Measurements from ENCODE around the gene BICRA.

Gene BICRA

DNA sequence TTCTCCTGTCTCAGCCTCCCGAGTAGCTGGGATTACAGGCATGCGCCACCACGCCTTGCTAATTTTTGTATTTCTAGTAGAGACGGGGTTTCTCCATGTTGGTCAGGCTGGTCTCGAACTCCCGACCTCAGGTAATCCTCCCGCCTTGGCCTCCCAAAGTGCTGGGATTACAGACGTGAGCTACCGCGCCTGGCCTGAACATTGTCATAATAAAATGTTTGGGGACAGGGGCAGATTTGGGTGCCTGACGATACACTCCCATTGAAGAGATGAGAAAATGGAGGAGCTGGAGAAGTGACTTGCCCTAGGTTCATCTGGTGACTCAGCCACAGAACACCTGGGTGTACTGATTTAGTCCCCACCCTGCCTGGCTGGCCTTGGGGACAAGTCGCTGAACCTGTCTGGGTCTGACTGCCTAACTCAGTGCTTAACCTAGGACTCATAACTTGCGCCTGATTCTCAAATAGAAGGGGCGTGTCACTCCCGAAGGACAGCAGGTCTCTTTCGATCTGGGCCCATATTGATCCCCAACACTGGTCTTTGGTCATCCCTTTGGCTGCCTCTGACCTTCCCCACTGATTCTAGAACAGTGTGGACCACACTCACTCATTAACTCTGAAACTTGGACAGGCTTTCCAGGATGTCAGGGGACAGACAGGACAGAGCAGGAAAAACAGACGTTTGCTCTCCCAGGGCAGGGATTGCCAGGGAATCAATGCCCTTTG is 7.6 kb upstream of the BICRA start:
- no peak for DNase-seq

DNA sequence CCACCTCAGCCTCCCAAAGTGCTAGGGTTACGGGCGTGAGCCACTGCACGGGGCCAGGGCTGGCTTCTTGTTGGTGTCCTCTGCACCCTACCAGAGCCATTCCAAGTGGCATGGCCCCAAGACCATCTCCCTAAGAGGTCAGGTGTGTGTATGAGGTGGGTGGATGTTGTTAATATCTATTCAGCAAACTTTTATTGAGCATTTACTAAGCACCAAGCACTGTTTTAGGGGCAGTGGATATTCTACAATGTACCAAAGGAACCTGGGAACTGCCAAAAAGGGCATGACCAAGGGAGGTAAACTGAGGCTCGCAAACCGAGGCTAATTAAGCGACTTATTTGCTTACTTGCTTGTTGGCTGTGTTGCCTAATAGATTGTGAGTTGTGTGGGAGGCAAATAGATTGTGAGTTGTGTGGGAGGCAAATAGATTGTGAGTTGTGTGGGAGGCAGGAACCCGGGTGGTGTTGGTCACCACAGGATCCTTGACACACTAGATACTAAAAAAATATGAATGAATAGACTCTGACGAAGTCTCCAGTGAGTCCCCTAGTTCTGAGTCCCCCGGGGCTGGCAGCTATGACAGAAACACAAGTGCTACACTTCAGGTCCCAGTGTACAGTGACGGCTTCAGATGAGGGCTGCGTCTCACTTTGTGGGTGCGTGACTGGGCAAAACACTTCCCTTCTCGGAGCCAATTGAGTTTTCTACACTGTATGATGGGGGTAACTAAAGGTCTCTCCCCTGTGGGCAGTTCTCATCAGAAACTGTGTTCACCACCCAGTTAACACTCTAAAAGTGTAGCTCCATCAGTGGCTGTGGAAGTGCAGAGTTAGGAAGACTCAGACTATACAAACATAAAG is 5.0 kb upstream of the BICRA start:
- DNase-seq, result no peak

DNA sequence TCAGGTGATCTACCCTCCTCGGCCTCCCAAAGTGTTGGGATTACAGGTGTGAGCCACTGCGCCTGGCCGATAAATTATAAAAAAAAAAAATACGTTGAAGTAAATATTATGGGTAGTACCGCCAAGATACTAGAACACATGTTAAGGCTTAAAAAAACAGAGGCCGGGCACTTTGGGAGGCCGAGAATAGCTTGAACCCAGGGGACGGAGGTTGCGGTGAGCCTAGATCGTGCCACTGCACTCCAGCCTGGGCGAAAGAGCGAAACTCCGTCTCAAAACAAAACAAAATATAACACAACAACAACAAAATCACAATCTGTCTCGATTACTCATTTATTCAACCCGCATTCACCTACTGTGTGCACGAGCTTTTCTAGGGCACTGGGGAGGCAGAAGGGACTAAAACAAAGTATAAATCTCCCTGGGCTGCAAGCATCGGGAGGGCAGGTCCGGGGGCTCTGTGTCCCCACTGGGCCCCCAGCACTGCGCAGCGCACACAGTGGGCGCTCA is 1.3 kb upstream of the BICRA start:
- DNase-seq, result no peak

DNA sequence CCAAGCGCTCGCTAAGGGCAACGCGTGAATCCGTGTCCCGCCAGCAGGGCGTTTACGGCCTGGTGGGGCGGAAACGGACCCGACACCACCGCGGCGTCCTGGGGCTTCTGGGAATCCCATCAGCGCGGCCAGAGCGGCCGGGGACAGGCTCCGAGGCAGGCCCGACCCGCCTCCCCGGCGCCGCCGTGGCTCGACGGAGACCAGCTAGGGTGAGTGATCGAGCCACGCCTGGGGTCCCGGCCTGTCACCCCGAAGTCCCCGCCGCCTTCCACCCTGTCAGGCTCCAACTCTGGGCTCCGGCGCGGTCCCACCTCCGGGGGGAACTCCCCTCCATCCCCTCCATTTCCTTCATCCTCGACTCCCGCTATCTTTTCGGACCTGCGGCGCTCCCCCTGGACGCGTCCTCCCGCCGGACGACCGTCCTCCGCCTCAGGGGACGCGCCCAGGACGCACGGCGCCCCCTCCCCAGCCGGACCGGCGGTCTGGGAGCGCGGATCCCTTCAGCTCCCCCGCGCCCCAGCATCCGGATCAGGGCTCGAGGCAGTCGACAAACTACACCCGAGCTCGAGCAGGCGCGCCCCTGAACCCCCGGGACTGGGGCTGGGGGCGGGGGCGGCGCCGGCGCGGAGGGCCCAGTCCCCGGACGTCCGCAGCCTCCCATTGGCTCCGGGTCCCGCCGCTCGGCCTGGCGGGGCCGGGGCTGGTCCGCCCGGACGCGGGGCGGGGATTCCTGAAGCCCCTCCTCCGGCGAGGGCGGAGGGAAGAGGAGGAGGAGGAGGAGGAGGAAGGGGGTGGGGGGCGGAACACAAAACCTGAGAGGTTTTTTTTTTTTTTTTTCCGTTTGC is 638 bp upstream of the BICRA start:
- peak; percentile 86 to 93 for DNase-seq

DNA sequence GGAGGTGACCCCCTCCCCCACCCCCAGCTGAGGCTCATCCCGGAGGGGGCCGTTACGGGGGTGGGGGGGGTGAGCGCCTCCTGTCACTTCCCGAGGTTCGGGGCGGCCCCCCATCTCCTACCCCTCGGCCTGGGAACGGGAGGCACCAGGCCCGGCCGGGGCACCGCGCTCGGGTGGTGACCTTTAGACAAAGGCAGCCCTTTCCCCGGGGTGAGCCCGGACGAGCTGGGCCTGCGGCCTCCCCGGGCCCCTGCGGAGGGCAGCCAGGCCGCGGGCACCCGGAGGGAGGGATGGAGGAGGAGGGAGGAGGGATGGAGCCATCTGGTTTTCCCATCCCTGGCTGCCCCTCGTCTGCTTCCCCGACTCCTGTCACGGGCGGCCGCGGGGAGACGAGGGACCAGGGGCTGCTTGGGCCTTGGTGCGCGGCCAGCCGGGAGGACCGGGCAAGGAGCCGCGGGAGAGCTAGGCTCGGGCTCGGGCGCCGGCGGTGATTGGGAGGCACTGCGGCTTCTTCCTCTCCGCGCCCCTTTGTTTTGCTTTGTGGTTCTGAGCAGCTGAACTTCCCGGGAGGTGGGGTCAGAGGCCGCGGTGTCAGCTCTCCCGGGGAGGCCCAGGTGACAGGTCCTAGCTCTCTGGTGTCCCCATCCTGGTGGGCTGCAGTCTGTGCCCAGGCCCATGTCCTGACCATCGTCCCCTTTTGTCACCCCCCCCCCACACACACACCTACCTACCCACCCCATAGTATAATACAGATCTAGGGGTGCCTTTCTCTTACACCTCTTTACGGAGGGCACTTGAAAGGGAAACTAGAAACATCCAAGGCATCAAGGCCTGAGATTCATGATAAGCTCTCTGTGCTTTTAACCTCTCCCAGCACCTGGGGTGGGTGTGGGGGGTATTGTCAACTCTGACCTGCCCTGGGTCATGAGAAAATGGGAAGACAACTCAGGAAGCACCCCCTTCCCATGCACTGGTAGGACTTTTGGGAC is 1.3 kb downstream of the BICRA start:
- DNase-seq, result peak in 1 of 2 experiments; percentile 52

DNA sequence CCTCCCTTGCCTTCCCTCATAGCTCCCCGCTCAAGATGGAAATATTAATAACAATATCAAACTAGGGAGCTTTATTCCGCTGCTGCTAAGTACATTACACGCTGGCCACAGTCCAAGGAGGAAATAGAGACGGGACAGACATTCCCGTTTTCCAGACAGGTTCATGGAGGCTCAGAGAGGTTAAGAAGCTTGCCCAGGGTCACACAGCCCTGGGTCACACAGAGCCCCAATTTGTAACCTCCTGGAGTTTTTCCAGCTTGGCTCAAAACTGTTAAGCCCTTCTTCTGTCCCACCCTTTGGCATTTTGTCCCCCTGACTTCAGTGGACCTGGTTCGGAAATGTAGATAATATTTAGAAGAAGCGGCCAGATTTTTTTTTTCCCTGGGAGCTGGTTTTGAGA is 2.0 kb downstream of the BICRA start:
- no peak for DNase-seq

DNA sequence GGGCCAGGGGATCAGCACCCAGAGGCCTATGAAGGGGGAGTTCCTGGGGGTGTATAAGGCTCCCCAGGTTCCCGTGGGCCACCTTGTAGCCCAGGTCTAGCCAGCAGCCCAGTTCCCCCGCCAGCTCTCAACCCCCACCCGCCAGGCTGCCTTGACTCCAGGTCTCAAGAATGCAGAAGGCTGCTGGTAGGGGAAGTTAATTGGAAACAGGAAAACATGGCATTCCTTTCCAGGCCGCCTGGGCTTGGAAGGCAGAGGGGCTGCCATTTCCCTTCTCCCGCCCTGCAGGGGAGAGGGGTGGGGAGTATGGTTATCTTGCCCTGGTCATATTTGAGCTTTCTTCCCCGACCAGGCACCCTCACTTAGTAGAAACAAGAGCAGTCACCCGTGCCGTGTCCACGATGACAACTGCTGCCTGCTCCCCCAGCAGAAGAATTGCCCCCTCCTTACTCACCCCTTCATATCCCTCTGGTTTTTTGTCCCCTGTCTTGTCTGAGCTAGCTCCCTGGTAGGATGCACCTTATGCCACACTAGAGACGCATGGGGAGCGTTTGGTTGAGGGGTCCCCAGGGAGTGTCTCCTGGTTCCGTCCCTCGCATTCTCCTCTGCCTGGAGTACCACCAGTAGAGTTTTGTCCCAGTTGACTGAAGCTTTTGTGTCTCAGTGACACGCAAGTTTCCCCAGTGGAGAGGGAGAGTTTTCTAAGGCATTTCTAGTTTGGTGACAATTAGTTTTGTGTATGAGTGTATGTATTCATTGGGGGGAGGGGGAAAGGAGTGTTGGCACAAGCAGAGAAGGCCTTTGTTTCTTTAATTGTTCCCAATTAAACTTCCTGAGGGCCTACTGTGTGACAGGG is 4.5 kb downstream of the BICRA start:
- no peak for DNase-seq

DNA sequence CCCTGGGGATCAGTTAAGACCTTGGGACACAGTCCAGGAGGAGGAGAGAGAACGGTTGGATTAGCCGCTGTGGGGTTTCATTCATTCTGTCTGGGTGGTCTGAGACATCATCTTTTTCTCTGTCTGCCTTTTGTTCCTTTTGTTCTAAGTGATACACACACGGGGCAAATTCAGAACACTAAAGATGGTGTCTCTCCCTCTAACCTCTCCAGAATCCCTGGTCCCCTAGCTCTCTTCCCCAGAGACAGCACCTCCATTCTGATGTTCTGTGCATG is 5.0 kb downstream of the BICRA start:
- no peak for DNase-seq

DNA sequence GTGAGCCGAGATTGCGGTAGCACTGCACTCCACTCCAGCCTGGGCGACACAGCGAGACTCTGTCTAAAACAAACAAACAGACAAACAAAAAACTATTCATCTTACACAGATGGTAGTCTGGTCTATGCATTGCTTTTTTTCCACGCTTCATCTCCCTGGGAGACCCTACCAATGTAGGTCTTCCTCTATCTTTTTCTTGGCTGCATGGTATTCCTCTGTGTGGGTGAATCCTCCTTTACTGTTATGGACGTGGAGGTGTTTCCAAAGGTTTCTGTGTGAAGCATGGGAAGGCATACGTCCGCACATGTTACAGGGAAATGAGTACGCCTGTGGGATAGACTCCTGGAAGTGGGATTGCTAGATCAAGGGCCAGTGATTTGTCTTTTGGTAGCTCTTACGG is 5.6 kb downstream of the BICRA start:
- DNase-seq, result no peak

DNA sequence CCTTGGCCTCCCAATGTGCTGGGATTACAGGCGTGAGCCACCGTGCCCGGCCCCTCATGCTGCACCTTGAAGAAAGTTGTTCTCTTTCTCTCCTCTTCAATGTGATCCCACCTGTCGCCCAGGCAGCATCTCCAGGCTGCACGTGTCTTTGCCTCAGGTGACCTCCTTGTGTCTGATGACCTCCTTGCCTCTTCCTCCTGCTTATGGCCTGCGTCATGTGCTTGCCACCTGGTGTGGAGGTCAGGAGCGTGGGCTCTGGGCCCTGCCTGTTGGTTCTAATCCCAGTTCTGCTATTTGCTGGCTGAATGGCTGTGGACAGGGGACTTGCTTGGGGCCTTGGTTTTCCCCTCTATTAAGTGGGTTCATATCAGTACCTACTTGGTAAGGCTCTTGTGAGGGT is 6.3 kb downstream of the BICRA start:
- no peak for DNase-seq

DNA sequence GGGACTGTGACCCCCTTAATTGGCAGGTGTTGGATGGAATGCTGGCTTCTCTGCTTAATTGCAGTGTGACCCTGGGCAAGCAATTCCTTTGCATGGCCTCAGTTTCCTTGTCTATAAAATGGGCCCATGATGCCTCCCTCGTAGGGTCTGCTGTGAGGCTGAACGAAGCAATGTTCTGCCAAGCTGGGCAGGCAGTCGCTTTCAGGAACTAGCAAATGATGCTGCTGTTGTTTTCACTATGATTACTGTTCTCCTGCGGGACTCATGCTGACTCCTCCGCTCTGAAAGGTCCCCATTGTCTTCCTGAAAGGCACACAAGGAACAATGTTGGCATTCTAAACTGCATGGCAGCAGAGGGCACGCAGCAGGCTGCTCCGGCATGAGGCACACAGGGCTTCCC is 6.8 kb downstream of the BICRA start:
- no peak for DNase-seq

DNA sequence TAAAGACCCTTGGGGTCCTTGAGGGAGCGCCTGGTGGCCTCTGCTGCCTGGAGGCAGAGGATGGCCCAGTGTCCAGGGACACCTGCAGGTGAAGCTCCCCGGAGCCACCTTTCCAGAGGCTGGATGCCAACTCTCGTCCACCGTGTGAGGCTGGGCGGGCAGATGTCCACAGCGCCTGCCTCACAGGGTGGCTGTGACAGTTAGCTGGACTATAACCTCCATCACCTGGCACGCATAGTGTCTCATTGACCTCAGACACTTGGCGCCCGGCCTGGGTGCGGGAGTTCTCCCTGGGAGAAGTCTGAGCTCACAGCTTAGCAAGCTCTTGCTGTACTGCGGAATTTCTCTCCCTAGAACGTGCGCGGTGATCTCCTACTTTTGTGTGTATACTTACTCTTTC is 9.8 kb downstream of the BICRA start:
- no peak for DNase-seq

DNA sequence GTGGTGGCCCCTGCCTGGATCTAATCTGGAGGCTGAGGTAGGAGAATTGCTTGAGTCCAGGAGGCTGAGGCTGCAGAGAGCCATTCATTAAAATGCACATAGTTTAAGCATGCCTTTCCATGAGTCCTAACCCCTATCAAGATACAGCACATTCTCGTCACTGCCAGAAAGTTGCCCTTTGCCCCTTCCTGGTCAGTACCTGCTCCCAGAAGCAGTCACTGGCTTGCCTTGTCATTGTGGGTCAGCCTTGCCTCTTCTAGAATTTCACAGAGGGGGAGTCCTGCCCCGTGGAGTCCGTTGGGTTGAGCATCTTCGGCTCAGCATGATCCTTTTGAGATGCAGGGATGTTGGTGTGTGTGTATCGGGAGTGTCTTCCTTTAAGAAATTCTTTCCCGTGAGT is 10.8 kb downstream of the BICRA start:
- DNase-seq, result no peak

DNA sequence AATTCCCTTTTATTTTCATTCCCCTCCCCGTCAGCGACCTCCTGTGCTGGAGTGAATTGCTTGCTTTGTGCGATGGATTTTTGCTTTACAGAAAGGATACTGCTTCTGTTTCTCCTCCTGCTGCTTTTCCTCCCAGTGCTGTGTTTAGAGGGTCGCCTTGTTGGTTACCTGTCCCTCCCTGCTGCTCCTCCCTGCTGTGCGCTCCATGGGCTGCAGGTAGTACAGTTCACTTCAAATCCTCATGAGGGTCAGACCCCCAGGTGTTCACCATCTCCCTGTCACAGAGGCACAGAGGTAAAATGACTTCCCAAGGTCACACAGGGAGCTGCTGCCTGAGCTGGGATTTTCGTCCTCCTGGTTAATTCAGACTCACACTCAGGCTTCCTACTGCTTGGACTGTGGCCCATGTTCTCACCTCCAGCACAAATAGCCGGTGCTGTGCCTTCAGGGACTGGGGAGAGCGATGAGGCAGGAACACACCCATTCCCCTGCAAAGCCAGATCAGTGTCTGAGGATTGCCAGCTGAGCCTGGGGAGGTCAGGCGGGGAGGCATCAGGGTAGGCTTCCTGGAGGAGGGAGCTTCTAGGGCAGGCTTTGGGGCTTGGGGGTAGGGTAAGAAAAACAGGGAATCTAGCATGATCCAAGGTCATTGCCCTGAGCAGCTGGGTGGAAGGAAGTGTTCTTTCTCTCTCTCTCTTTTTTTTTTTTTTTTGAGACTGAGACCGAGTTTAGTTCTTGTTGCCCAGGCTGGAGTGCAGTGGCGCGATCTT is 14.4 kb downstream of the BICRA start:
- no peak for DNase-seq

DNA sequence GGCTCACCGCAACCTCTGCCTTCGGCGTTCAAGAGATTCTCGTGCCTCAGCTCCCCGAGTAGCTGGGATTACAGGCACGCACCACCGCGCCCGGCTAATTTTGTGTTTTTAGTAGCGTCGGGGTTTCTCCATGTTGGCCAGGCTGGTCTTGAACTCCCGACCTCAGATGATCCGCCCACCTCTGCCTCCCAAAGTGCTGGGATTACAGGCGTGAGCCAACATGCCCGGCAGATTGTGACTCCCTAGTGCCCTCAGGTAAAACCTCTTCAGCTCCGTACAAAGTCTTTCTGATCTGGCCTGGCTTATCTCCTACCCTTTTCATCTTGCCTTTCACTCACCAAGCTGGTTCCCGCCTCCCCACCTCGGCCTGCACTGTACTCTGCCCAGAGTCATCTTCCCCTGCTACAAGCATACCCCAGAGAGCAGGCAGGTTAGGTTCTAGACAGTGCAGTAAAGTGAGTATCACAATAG is 15.0 kb downstream of the BICRA start:
- DNase-seq, result peak in 1 of 2 experiments; percentile 12

DNA sequence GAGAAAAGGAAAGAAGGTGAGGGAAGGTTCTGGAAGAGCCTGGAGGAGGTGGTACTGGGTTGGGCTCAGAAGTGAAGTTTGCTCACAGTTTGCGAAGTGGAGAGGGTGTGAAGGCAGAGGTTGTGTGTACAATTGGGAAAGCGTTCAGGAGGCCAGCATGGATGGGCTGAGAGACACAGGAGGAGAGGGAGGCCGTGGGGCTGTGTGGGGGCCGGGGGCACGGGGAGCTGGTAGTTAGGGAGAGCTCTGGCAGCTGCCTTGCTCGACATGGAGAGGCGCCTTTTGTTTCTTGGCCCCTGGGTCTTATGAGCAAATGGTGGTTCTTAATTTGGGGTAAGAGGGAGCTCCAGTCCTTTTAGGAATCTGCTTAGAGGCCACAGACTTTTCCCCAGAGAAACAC is 16.7 kb downstream of the BICRA start:
- no peak for DNase-seq

DNA sequence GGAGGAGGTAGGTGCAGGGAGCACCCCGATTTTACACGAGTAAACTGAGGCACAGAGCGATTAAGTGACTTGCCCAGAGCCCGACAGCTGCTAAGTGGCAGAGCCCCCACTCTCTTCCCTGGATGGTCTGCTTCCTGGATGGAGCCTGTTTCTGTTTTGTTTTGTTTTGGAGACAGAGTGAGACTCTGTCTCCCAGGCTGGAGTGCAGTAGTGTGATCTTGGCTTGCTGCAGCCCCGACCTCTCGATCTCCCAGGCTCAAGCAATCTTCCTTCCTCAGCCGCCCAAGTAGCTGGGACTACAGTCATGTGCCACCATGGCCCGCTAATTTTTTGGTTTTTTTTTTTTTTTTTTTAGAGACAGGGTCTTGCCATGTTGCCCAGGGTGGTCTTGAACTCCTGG is 17.3 kb downstream of the BICRA start:
- no peak for DNase-seq

DNA sequence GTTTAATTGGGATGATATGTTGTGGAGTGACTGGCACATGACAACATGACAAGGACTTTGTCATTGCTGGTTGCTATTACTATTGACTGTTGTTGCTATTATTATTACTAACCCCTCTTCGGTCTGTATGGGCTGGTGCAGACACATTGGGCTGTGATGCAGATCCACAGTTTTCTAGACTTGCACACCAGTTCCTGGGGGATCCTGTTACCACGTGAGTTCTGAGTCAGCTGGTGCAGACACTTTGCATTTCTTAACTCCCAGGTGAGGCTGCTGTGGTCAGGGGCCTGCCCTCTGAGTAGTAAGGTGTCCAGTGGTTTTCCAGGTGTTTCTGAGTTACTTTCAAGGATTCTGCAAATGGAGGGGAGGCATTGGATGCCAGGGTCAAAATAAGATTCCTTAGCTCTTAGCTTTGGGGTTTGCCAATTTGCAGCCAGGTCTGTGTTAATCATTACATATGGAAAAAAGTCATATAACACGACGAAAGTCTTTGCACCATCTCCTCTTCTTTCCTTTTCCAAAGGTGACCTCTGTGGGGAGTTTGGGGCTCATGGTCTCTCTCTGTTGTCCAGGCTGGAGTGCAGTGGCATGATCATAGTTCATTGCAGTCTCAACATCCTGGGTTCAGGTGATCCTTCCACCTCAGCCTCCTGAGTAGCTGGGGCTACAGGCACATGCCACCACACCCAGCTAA is 19.3 kb downstream of the BICRA start:
- no peak for DNase-seq

DNA sequence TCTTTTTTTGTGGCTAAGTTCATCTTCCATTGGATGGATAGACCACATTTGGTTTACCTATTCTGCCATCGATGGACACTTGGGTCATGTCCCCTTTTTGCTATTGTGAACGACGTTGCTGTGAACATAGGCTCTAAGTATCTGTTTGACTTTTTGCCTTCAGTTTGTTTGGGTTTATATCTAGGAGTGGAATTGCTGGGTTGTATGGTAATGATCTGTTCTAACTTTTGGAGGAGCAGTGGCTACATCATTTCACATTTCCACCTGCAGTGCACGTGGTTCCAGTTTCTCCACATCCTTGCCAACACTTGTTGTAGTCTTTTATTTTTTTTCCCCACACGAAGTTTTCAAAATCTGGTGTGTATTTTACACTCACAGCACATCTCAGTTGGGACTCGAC is 21.7 kb downstream of the BICRA start:
- no peak for DNase-seq
